ENCODE data around the gene WDSUB1.

The WDSUB1 gene

DNA sequence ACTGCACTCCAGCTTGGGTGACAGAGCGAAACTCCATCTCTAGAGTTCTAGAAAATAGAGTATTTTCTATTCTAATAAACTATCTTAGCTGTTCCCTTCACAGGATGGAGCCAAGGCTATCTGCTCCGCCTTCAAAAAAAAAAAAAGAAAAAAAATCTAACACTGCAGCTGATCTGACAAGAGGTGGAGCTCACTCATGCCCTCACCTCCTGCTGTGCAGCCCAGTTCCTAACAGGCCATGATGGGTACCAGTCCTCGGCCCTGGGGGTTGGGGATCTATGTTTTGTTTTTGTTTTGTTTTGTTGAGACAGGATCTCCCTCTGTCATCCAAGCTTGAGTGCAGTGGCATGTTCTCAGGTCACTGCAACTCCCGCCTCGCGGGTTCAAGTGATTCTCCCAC lies 3.0 kb downstream of the WDSUB1 start:
- peaks cover 35% of the 10 kb centered on the region for H3K4me1 Mint-ChIP-seq (ENCODE audit: low read depth)
- H3K27ac Mint-ChIP-seq = no peak overlapping the region
- peaks cover 15% of the 10 kb centered on the region for H3K36me3 Mint-ChIP-seq (ENCODE audit: low read depth)
- H3K27me3 Mint-ChIP-seq = no peaks in the 10 kb centered on the region
- H3K4me3 Mint-ChIP-seq = no peak overlapping the region
- no peaks in the 10 kb centered on the region for H3K9me3 Mint-ChIP-seq

DNA sequence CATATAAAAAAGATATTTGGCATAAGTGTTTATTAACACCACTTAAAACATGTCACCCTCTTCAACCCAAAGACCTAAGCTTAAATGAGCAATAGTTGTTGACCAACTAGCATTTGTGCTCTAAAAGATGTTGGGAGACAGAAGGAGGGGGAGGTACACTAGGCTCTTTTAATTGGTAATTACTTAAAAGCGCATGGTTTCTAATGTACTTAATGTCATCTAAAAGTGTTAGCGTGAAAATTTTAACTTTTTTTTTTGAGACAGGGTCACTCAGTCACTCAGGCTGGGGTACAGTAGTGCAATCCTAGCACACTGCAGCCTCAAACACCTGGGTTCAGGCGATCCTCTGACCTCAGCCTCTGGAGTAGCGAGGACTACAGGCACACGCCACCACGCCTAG lies 5.5 kb downstream of the WDSUB1 start:
- no peak overlapping the region for H3K27ac Mint-ChIP-seq
- no peaks in the 10 kb centered on the region for H3K9me3 Mint-ChIP-seq
- H3K36me3 Mint-ChIP-seq (ENCODE audit: low read depth) = peaks cover 18% of the 10 kb centered on the region
- no peak overlapping the region for H3K4me3 Mint-ChIP-seq
- no peaks in the 10 kb centered on the region for H3K27me3 Mint-ChIP-seq
- peaks cover 30% of the 10 kb centered on the region for H3K4me1 Mint-ChIP-seq (ENCODE audit: low read depth)

DNA sequence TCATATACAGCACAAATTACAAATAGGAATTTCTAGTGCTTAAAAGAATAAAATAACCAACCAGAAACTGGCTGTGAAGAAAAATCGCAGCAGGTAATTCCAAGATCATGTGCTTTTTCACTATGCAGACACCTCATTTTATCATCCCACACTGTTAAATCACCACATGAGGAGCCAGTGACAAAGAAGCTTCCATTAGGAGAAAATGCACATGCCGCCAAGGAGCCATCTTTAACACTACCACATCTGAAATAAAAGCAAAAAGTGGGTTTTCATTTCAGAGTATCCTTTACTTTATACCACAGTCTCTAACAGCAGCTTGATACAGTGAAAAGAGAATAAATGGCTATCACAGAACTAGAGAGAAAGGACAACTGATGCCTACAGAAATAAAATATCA lies 6.8 kb downstream of the WDSUB1 start:
- Mint-ChIP-seq H3K27ac (no peak overlapping the region), H3K9me3 (no peaks in the 10 kb centered on the region), H3K4me3 (no peak overlapping the region), H3K36me3 (ENCODE audit: low read depth) (peaks cover 23% of the 10 kb centered on the region), H3K27me3 (no peaks in the 10 kb centered on the region), H3K4me1 (ENCODE audit: low read depth) (peaks cover 24% of the 10 kb centered on the region)

DNA sequence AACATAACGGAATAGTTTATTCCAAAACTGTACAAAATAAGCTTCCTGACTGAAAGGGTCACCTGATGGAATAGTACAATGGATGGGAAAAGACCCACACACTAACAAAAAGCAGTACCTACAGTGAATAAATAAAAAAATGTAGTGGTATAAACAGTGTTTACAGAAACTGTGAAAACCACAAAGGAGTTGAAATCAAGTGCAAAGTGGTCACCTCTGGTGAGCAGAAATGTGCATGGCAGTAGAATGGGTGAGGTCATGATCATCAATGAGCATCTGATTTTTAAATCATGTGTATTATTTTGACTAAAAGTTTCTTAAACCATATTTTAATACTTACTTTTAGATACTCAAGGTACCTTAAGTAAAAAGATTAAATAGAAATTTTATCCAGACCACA lies 11.4 kb downstream of the WDSUB1 start:
- Mint-ChIP-seq H3K4me3 (no peak overlapping the region), H3K27me3 (no peaks in the 10 kb centered on the region), H3K36me3 (ENCODE audit: low read depth) (peaks cover 40% of the 10 kb centered on the region), H3K4me1 (ENCODE audit: low read depth) (peaks cover 5% of the 10 kb centered on the region), H3K9me3 (no peaks in the 10 kb centered on the region), H3K27ac (no peak overlapping the region)

GRCh38 chr2:159272156-159272555 lies 14.3 kb downstream of the WDSUB1 start:
- H3K4me3 Mint-ChIP-seq = no peak overlapping the region
- no peak overlapping the region for H3K27ac Mint-ChIP-seq
- H3K4me1 Mint-ChIP-seq (ENCODE audit: low read depth) = peaks cover 5% of the 10 kb centered on the region
- no peaks in the 10 kb centered on the region for H3K9me3 Mint-ChIP-seq
- H3K36me3 Mint-ChIP-seq (ENCODE audit: low read depth) = peaks cover 43% of the 10 kb centered on the region
- no peaks in the 10 kb centered on the region for H3K27me3 Mint-ChIP-seq

DNA sequence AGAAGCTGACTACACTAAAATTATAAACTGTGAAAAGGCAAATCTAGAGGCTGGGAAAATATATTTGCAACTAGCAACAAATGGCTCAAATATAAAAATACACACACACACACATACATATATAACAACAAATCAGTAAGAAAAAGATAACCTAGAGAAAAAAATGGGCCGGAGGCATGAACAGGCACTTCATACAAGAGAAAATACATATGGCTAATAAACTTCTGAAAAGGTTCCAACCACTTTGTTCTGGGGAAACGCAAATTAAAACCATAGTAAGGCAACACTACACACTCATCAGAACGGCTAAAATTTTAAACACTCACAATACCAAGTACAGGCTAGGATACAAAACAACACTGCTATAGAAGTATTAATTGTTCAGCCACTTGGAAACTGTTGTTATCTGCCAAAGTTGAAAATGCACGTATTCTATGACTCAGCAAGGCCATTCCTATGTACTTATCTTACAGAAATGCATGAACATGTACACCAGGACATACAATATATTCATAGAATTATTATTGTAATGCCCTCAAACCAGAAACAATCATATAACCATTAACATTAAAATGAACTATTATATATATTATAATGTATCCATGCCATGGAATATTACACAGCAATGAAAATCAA lies 15.6 kb downstream of the WDSUB1 start:
- H3K9me3 Mint-ChIP-seq = no peaks in the 10 kb centered on the region
- peaks cover 48% of the 10 kb centered on the region for H3K36me3 Mint-ChIP-seq (ENCODE audit: low read depth)
- H3K4me1 Mint-ChIP-seq (ENCODE audit: low read depth) = peaks cover 5% of the 10 kb centered on the region
- H3K27me3 Mint-ChIP-seq = no peaks in the 10 kb centered on the region
- no peak overlapping the region for H3K27ac Mint-ChIP-seq
- H3K4me3 Mint-ChIP-seq = no peak overlapping the region

GRCh38 chr2:159267921-159268320 lies 18.6 kb downstream of the WDSUB1 start:
- Mint-ChIP-seq H3K27ac (no peak overlapping the region), H3K9me3 (no peaks in the 10 kb centered on the region), H3K4me1 (ENCODE audit: low read depth) (no peaks in the 10 kb centered on the region), H3K27me3 (no peaks in the 10 kb centered on the region), H3K36me3 (ENCODE audit: low read depth) (peaks cover 47% of the 10 kb centered on the region), H3K4me3 (no peak overlapping the region)

GRCh38 chr2:159266554-159266953 lies 19.9 kb downstream of the WDSUB1 start:
- H3K27me3 Mint-ChIP-seq = no peaks in the 10 kb centered on the region
- no peak overlapping the region for H3K4me3 Mint-ChIP-seq
- H3K4me1 Mint-ChIP-seq (ENCODE audit: low read depth) = no peaks in the 10 kb centered on the region
- H3K36me3 Mint-ChIP-seq (ENCODE audit: low read depth) = peaks cover 41% of the 10 kb centered on the region
- H3K9me3 Mint-ChIP-seq = no peaks in the 10 kb centered on the region
- no peak overlapping the region for H3K27ac Mint-ChIP-seq

DNA sequence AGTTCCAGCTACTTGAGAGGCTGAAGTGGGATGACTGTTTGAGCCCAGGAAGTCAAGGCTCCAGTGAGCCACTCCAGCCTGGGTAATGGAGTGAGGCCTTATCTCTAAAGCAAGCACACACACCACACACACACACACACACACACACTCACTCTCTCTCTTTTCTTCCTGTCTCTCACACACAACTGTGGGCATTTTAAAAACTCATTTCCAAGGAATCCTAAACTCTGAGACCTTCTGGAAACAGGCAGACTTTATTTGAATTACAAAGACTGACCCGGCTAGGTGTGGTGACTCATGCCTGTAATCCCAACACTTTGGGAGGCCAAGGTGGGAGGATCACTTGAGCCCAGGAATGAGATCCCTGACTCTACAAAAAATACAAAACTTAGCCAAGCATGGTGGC lies 21.3 kb downstream of the WDSUB1 start:
- Mint-ChIP-seq H3K4me1 (ENCODE audit: low read depth) (no peaks in the 10 kb centered on the region), H3K36me3 (ENCODE audit: low read depth) (peaks cover 29% of the 10 kb centered on the region), H3K4me3 (no peak overlapping the region), H3K9me3 (no peaks in the 10 kb centered on the region), H3K27ac (no peak overlapping the region), H3K27me3 (no peaks in the 10 kb centered on the region)

GRCh38 chr2:159262904-159263303 lies 23.6 kb downstream of the WDSUB1 start:
- Mint-ChIP-seq H3K36me3 (ENCODE audit: low read depth) (peaks cover 13% of the 10 kb centered on the region), H3K4me1 (ENCODE audit: low read depth) (no peaks in the 10 kb centered on the region), H3K4me3 (no peak overlapping the region), H3K27me3 (no peaks in the 10 kb centered on the region), H3K27ac (no peak overlapping the region), H3K9me3 (no peaks in the 10 kb centered on the region)

DNA sequence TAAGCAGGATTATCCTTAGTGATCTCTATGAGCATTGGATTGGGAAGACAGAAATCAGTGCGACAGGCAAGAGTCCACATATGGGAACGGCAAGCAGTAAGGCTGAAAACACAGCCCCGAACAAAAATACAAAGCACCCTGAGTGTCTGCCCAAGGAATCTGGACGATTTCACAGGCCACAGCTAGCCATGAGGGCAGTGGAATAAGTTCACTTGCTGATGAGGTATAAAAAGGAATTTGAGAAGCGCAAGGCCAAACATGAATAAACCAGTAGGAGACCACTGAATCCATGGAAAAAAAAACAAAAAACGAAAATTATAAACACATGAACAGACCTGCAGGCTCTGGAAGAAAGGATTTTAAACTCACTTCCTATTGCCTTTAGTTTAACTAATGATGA lies 24.3 kb downstream of the WDSUB1 start:
- Mint-ChIP-seq H3K36me3 (ENCODE audit: low read depth) (peaks cover 13% of the 10 kb centered on the region), H3K9me3 (no peaks in the 10 kb centered on the region), H3K27ac (no peak overlapping the region), H3K27me3 (no peaks in the 10 kb centered on the region), H3K4me1 (ENCODE audit: low read depth) (no peaks in the 10 kb centered on the region), H3K4me3 (no peak overlapping the region)

DNA sequence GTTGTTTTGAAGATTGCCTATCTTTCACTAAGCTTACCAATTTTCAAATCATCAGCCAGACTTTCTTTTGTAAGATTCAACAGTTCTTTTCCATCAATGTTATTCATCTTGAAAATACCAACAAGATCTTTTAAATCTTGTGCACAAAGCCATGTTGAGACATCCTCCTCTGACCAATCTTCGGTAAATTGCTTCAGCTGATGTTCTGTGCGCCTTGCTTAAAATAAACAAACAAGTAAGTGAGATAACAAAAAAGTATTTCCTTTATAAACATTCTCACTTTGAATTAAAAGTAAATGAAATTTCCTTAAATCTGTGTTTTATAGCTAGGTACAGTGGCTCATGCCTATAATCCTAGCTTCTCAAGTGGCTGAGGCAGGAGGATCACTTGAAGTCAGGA lies 30.3 kb downstream of the WDSUB1 start:
- H3K4me1 Mint-ChIP-seq (ENCODE audit: low read depth) = no peaks in the 10 kb centered on the region
- no peaks in the 10 kb centered on the region for H3K27me3 Mint-ChIP-seq
- no peaks in the 10 kb centered on the region for H3K9me3 Mint-ChIP-seq
- H3K36me3 Mint-ChIP-seq (ENCODE audit: low read depth) = peaks cover 15% of the 10 kb centered on the region
- no peak overlapping the region for H3K4me3 Mint-ChIP-seq
- no peak overlapping the region for H3K27ac Mint-ChIP-seq

- Mint-ChIP-seq H3K27me3 (no peaks in the 10 kb centered on the region), H3K4me1 (ENCODE audit: low read depth) (peaks cover 12% of the 10 kb centered on the region), H3K27ac (no peak overlapping the region), H3K36me3 (ENCODE audit: low read depth) (peaks cover 21% of the 10 kb centered on the region), H3K4me3 (no peak overlapping the region), H3K9me3 (no peaks in the 10 kb centered on the region)
Observed at GRCh38 chr2:159252905-159253304, 33.6 kb downstream of the WDSUB1 start.

- Mint-ChIP-seq H3K27ac (no peak overlapping the region), H3K36me3 (ENCODE audit: low read depth) (peaks cover 33% of the 10 kb centered on the region), H3K27me3 (no peaks in the 10 kb centered on the region), H3K9me3 (peaks cover 6% of the 10 kb centered on the region), H3K4me1 (ENCODE audit: low read depth) (peaks cover 12% of the 10 kb centered on the region), H3K4me3 (no peak overlapping the region)
Observed at GRCh38 chr2:159251296-159252173, 35.0 kb downstream of the WDSUB1 start.

DNA sequence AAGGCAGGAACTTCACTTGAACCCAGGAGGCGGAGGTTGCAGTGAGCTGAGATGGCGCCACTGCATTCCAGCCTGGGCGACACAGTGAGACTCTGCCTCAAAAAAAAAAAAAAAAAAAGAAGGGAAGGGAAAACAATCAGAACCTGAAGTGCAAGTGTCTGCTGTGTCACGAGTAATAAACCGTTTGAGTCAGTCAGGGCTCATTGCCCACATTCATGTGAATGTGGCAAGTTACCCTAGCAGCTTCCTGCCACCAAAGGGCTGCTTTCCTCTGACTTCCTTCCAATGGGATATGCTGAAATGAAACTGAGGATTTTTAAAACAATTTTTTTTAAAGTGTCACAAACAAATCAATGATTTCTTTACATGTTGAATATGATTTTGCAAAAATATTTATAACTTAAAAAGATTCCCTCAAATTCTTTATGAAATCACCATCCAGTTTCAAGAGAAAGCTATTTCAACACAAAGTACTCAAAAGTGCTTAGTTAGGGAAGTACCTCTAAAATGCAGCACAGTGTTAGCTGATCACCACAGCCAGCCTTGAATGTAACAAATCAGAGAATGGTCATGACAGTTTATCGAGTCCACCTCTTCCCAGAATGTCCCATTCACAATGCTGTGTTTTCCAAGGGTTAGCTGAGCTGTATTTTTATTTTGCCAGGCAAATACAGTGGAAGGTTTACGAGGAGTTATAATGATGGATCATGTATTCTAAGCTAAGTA lies 36.4 kb downstream of the WDSUB1 start:
- no peaks in the 10 kb centered on the region for H3K27me3 Mint-ChIP-seq
- peaks cover 6% of the 10 kb centered on the region for H3K9me3 Mint-ChIP-seq
- no peak overlapping the region for H3K4me3 Mint-ChIP-seq
- H3K4me1 Mint-ChIP-seq (ENCODE audit: low read depth) = peaks cover 12% of the 10 kb centered on the region
- no peak overlapping the region for H3K27ac Mint-ChIP-seq
- peaks cover 40% of the 10 kb centered on the region for H3K36me3 Mint-ChIP-seq (ENCODE audit: low read depth)
